Liver (tissue), 9 donors: Measurements from ENCODE around the gene SCAND1. TPM values are rescaled to one million over a fixed set of nuclear protein-coding genes. Genes with fewer than 3 reads are reported as not detected.

Experiments used
- DNase-seq: peaks from one replicate; pipeline ENCODE4 v3.0.0-alpha.2; 2017; ENCODE audit warnings: low spot score
- H3K27ac ChIP-seq, 2 donors: one replicate each; pipeline ENCODE4 v1.7.0; 2013; ENCODE audit warnings: inconsistent platforms in 2 of 2, low read length in 2 of 2, control low read depth in 1 of 2, low read depth in 1 of 2, mild to moderate bottlenecking in 1 of 2
- H3K27me3 ChIP-seq, 4 donors: one replicate each; pipeline versions ENCODE4 v1.6.1 to v1.7.0; 2013; ENCODE audit warnings: low read length in 3 of 4, inconsistent platforms in 1 of 4, mild to moderate bottlenecking in 1 of 4, moderate library complexity in 1 of 4; ENCODE audit not compliant: control insufficient read depth in 4 of 4, insufficient read depth in 4 of 4
- H3K36me3 ChIP-seq, 4 donors: one replicate each; pipeline versions ENCODE4 v1.6.1 to v1.7.0; 2013; ENCODE audit warnings: low read length in 3 of 4, mild to moderate bottlenecking in 3 of 4, low read depth in 1 of 4, moderate library complexity in 1 of 4; ENCODE audit not compliant: control insufficient read depth in 4 of 4, insufficient read depth in 3 of 4
- H3K4me1 ChIP-seq, 4 donors: one replicate each; pipeline versions ENCODE4 v1.6.1 to v1.7.0; 2013; ENCODE audit warnings: low read length in 3 of 4, mild to moderate bottlenecking in 3 of 4, moderate library complexity in 1 of 4; ENCODE audit not compliant: control insufficient read depth in 4 of 4, insufficient read depth in 4 of 4
- H3K4me3 ChIP-seq, 3 donors: one replicate each; pipeline versions ENCODE4 v1.6.1 to v1.7.0; 2013; ENCODE audit warnings: low read length in 3 of 3, control low read depth in 1 of 3, low read depth in 1 of 3, mild to moderate bottlenecking in 1 of 3
- H3K9ac ChIP-seq, 2 donors: one replicate each; pipeline ENCODE4 v1.7.0; 2013; ENCODE audit warnings: low read length in 2 of 2, mild to moderate bottlenecking in 2 of 2, moderate library complexity in 2 of 2, control low read depth in 1 of 2, low read depth in 1 of 2
- H3K9me3 ChIP-seq, 4 donors: one replicate each; pipeline versions ENCODE4 v1.6.1 to v1.7.0; 2013; ENCODE audit warnings: low read length in 3 of 4; ENCODE audit not compliant: control insufficient read depth in 4 of 4
- ATF3 ChIP-seq: IDR thresholded peaks from 2 replicates; pipeline ENCODE4 v1.6.1; 2016; ENCODE audit warnings: antibody characterized with exemption
- CTCF ChIP-seq: fragments of 150-350 bp; IDR thresholded peaks from 2 replicates; pipeline ENCODE4 v1.5.1; 2017; ENCODE audit warnings: improper control_type of control experiment, low read depth, low read length; ENCODE audit not compliant: missing input control
- EGR1 ChIP-seq, 2 donors: IDR thresholded peaks; 2 replicates each; pipeline ENCODE4 v1.6.1; 2016 to 2018; ENCODE audit warnings: antibody characterized with exemption in 2 of 2, low read depth in 2 of 2
- FOXA1 ChIP-seq: IDR thresholded peaks from 2 replicates; pipeline ENCODE4 v1.6.1; 2016; ENCODE audit warnings: antibody characterized with exemption
- FOXA2 ChIP-seq: IDR thresholded peaks from 2 replicates; pipeline ENCODE4 v1.6.1; 2016; ENCODE audit warnings: antibody characterized with exemption
- GABPA ChIP-seq, 2 donors: IDR thresholded peaks in 1 of 2; conservative IDR thresholded peaks in 1 of 2; 2 replicates each; pipeline ENCODE4 v1.6.1; 2016; ENCODE audit warnings: antibody characterized with exemption in 2 of 2, mild to moderate bottlenecking in 1 of 2, moderate library complexity in 1 of 2
- HNF4A ChIP-seq, 2 donors: conservative IDR thresholded peaks; 2 replicates each; pipeline ENCODE4 v1.6.1; 2016; ENCODE audit warnings: antibody characterized with exemption in 2 of 2, mild to moderate bottlenecking in 2 of 2
- HNF4G ChIP-seq: IDR thresholded peaks from 2 replicates; pipeline ENCODE4 v1.6.1; 2016; ENCODE audit warnings: antibody characterized with exemption
- JUND ChIP-seq, 2 donors: IDR thresholded peaks; 2 replicates each; pipeline ENCODE4 v1.6.1; 2016; ENCODE audit warnings: antibody characterized with exemption in 2 of 2
- MAX ChIP-seq: IDR thresholded peaks from 2 replicates; pipeline ENCODE4 v1.6.1; 2016; ENCODE audit warnings: antibody characterized with exemption
- NR2F2 ChIP-seq: IDR thresholded peaks from 2 replicates; pipeline ENCODE4 v1.6.1; 2016; ENCODE audit warnings: antibody characterized with exemption
- RAD21 ChIP-seq, 2 donors: IDR thresholded peaks; 2 replicates each; pipeline ENCODE4 v1.6.1; 2016; ENCODE audit warnings: antibody characterized with exemption in 2 of 2, mild to moderate bottlenecking in 2 of 2
- REST ChIP-seq: IDR thresholded peaks from 2 replicates; pipeline ENCODE4 v1.6.1; 2016; ENCODE audit warnings: antibody characterized with exemption, mild to moderate bottlenecking
- RXRA ChIP-seq, 2 donors: IDR thresholded peaks; 2 replicates each; pipeline ENCODE4 v1.6.1; 2017 to 2018; ENCODE audit warnings: antibody characterized with exemption in 2 of 2, mild to moderate bottlenecking in 1 of 2
- SP1 ChIP-seq: IDR thresholded peaks from 2 replicates; pipeline ENCODE4 v1.6.1; 2018; ENCODE audit warnings: antibody characterized with exemption, mild to moderate bottlenecking
- TAF1 ChIP-seq: conservative IDR thresholded peaks from 2 replicates; pipeline ENCODE4 v1.6.1; 2016; ENCODE audit warnings: antibody characterized with exemption, mild to moderate bottlenecking
- YY1 ChIP-seq: IDR thresholded peaks from 2 replicates; pipeline ENCODE4 v1.6.1; 2016; ENCODE audit warnings: antibody characterized with exemption, mild to moderate bottlenecking
- ZBTB33 ChIP-seq: IDR thresholded peaks from 2 replicates; pipeline ENCODE4 v1.6.1; 2016; ENCODE audit warnings: antibody characterized with exemption
- WGBS: extraction: QIAGEN DNeasy Blood & Tissue Kit; methylation state at CpG from one replicate; pipeline ENCODE4 v1.1.7; 2013; 5-methylcytosine and 5-hydroxymethylcytosine counted together
- polyA plus RNA-seq, 2 donors: library from polyadenylated mRNA; stranded (reverse) in 1 of 2; unstranded in 1 of 2; fragments of 200-250 nt in 1 of 2; fragments of >200 nt in 1 of 2; fragmentation: Nextera tagmentation in 1 of 2; extraction: Ambion mirVana in 1 of 2; gene quantifications; one replicate each; pipeline versions ENCODE4 v1.2.1 to v1.2.3, GENCODE V29; 2013 to 2015
- total RNA-seq, 2 donors: library from RNA; depleted of rRNA; stranded (reverse); fragments of >200 nt; gene quantifications; one replicate each; pipeline ENCODE4 v1.2.3, GENCODE V29; 2014
- donor health status: healthy.
- donor health status: healthy.
- donor health status: healthy.
- donor health status: healthy.
- donor health status: healthy.

Gene SCAND1
- total and polyA plus RNA-seq, 4 donors: 39.7 to 126 (median 62.2) TPM

GRCh38 chr20:35934050-35934449 lies 20.3 kb downstream of the SCAND1 start:
- Histone ChIP-seq H3K27ac (no peak overlapping the region), H3K9me3 (no peaks in the 10 kb centered on the region), H3K27me3 (no peaks in the 10 kb centered on the region), H3K36me3 (peaks cover 1 to 35% (median 18%) of the 10 kb centered on the region in 4 donors), H3K9ac (no peak overlapping the region), H3K4me1 (no peaks in the 10 kb centered on the region), H3K4me3 (no peak overlapping the region)
- 97% methylated on average over 4 of the region's 4 CpGs for WGBS
- no peak for DNase-seq
- no peak for TF ChIP-seq NR2F2
- TF ChIP-seq SP1: no peak
- TF ChIP-seq RAD21 (IDR thresholded peaks at IDR 0.05): no peak
- no peak for TF ChIP-seq HNF4A (conservative IDR thresholded peaks at IDR 0.05)
- TF ChIP-seq FOXA2: no peak
- TF ChIP-seq GABPA (IDR thresholded peaks at IDR 0.05 in 1 of 2, conservative IDR thresholded peaks at IDR 0.05 in 1 of 2): no peak
- no peak for TF ChIP-seq MAX
- TF ChIP-seq REST: no peak
- TF ChIP-seq TAF1: no peak
- no peak for TF ChIP-seq YY1
- no peak for TF ChIP-seq EGR1 (IDR thresholded peaks at IDR 0.05; ENCODE audit: low read depth in 2 of 2)
- no peak for TF ChIP-seq HNF4G
- no peak for TF ChIP-seq ZBTB33
- TF ChIP-seq RXRA (IDR thresholded peaks at IDR 0.05): no peak
- TF ChIP-seq FOXA1: no peak
- TF ChIP-seq JUND (IDR thresholded peaks at IDR 0.05): no peak
- TF ChIP-seq ATF3: no peak
- TF ChIP-seq CTCF: no peak
